Panc1 (cell line): ENCODE data around the gene CTDSPL2.
"Not testable (repeated sequence)": the region's sequence is repeated elsewhere in the genome, so short reads cannot be mapped to it uniquely, and the experiment has no call there.

ENCODE experiments used
- CTCF ChIP-seq: fragments of 450-650 bp; IDR thresholded peaks from 2 replicates; pipeline ENCODE4 v1.5.1; 2017; ENCODE audit warnings: mild to moderate bottlenecking
- REST ChIP-seq, 2 experiments: IDR thresholded peaks; 2 replicates each; pipeline ENCODE4 v1.6.1; 2011 to 2012; ENCODE audit warnings: low read depth in 2 of 2, control low read depth in 1 of 2, low read length in 1 of 2, mild to moderate bottlenecking in 1 of 2, moderate library complexity in 1 of 2; ENCODE audit not compliant: insufficient read depth in 1 of 2
- SIN3A ChIP-seq: IDR thresholded peaks from 2 replicates; pipeline ENCODE4 v1.6.1; 2012; ENCODE audit warnings: low read depth, mild to moderate bottlenecking, low read length, moderate library complexity, borderline replicate concordance; ENCODE audit not compliant: insufficient read depth

GRCh38 chr15:44453578-44454283, 26.3 kb downstream of the CTDSPL2 start:
- TF ChIP-seq CTCF; SIN3A; REST (IDR thresholded peaks at IDR 0.05; ENCODE audit: insufficient read depth in 1 of 2, low read depth in 2 of 2, low read length in 1 of 2): not testable (repeated sequence)
